Measurements from ENCODE around the gene DTNA.

DTNA gene

GRCh38 chr18:34773378-34773777, 63.3 kb downstream of the DTNA start:
- DNase-seq = no peak

- DNase-seq = peak; percentile 5
Measured at GRCh38 chr18:34773961-34774766, 64.1 kb downstream of the DTNA start.

- DNase-seq = no peak
Measured at GRCh38 chr18:34775461-34775860, 65.4 kb downstream of the DTNA start.

GRCh38 chr18:34779112-34779511, 69.0 kb downstream of the DTNA start:
- no peak for DNase-seq

- no peak for DNase-seq
Measured at GRCh38 chr18:34780856-34781255, 70.8 kb downstream of the DTNA start.

- no peak for DNase-seq
Measured at GRCh38 chr18:34783501-34783900, 73.4 kb downstream of the DTNA start.

- no peak for DNase-seq
Measured at GRCh38 chr18:34786162-34786741, 76.2 kb downstream of the DTNA start.

- DNase-seq = peak; percentile 62
Measured at GRCh38 chr18:34787931-34788532, 77.9 kb downstream of the DTNA start.

- no peak for DNase-seq
Measured at GRCh38 chr18:34789768-34790344, 79.8 kb downstream of the DTNA start.

GRCh38 chr18:34794348-34794747, 84.2 kb downstream of the DTNA start:
- DNase-seq = no peak

- DNase-seq = no peak
Measured at GRCh38 chr18:34795070-34795732, 85.1 kb downstream of the DTNA start.

GRCh38 chr18:34796035-34796657, 86.0 kb downstream of the DTNA start:
- no peak for DNase-seq

- DNase-seq = no peak
Measured at GRCh38 chr18:34799291-34799690, 89.2 kb downstream of the DTNA start.

GRCh38 chr18:34800381-34800780, 90.3 kb downstream of the DTNA start:
- no peak for DNase-seq

- DNase-seq = no peak
Measured at GRCh38 chr18:34801774-34802173, 91.7 kb downstream of the DTNA start.

GRCh38 chr18:34802959-34803358, 92.9 kb downstream of the DTNA start:
- no peak for DNase-seq

GRCh38 chr18:34803877-34804400, 93.8 kb downstream of the DTNA start:
- DNase-seq = no peak

- no peak for DNase-seq
Measured at GRCh38 chr18:34805103-34805877, 95.2 kb downstream of the DTNA start.

GRCh38 chr18:34805878-34806351, 95.8 kb downstream of the DTNA start:
- DNase-seq = no peak

- no peak for DNase-seq
Measured at GRCh38 chr18:34806527-34806926, 96.4 kb downstream of the DTNA start.

- DNase-seq = no peak
Measured at GRCh38 chr18:34807106-34807796, 97.2 kb downstream of the DTNA start.

Measured in inflammatory macrophage treated with lipopolysaccharide for 4 hours (primary cell).